Fibroblast of skin of left biceps (primary cell): Measurements from ENCODE around the gene FLNB.
"Not testable (repeated sequence)": the region's sequence is repeated elsewhere in the genome, so short reads cannot be mapped to it uniquely, and the experiment has no call there.

Experiments used
- DNase-seq, 2 experiments: peaks; one replicate each; pipeline ENCODE4 v3.0.0-alpha.2; 2013; ENCODE audit warnings: low read depth in 2 of 2

The FLNB gene

GRCh38 chr3:57980416-57980815 lies 27.8 kb upstream of the FLNB start:
- DNase-seq, result no peak

GRCh38 chr3:57981483-57982087 lies 26.6 kb upstream of the FLNB start:
- DNase-seq, result no peak

- no peak for DNase-seq
These were observed 25.5 kb upstream of the FLNB start for GRCh38 chr3:57982561-57983243.

GRCh38 chr3:57983734-57984518 lies 24.3 kb upstream of the FLNB start:
- DNase-seq, result peak; percentile 76 to 82

- DNase-seq, result no peak
These were observed 22.8 kb upstream of the FLNB start for GRCh38 chr3:57985176-57985983.

GRCh38 chr3:57985984-57986246 lies 22.3 kb upstream of the FLNB start:
- DNase-seq, result no peak

- DNase-seq, result no peak
These were observed 22.0 kb upstream of the FLNB start for GRCh38 chr3:57986261-57986660.

- DNase-seq, result not testable (repeated sequence)
These were observed 19.0 kb upstream of the FLNB start for GRCh38 chr3:57989198-57989597.

- DNase-seq, result no peak
These were observed 18.6 kb upstream of the FLNB start for GRCh38 chr3:57989646-57990045.

GRCh38 chr3:57992452-57993213 lies 15.6 kb upstream of the FLNB start:
- no peak for DNase-seq

- no peak for DNase-seq
These were observed 9.6 kb upstream of the FLNB start for GRCh38 chr3:57998366-57999283.

GRCh38 chr3:57999417-58000115 lies 8.7 kb upstream of the FLNB start:
- DNase-seq, result no peak

GRCh38 chr3:58000306-58001085 lies 7.7 kb upstream of the FLNB start:
- DNase-seq, result no peak

- DNase-seq, result no peak
These were observed 7.1 kb upstream of the FLNB start for GRCh38 chr3:58001086-58001467.

GRCh38 chr3:58001979-58002378 lies 6.2 kb upstream of the FLNB start:
- no peak for DNase-seq

GRCh38 chr3:58003093-58003492 lies 5.1 kb upstream of the FLNB start:
- DNase-seq, result no peak

GRCh38 chr3:58004973-58005372 lies 3.2 kb upstream of the FLNB start:
- no peak for DNase-seq

- no peak for DNase-seq
These were observed 2.6 kb upstream of the FLNB start for GRCh38 chr3:58005669-58006068.

GRCh38 chr3:58006661-58007060 lies 1.6 kb upstream of the FLNB start:
- no peak for DNase-seq
